ENCODE measurements around the gene RNASE2. TPM values are rescaled to one million over a fixed set of nuclear protein-coding genes. Genes with fewer than 3 reads are reported as not detected.

The RNASE2 gene
- total RNA-seq, 1 donor from 2014 or later, result not detected

GRCh38 chr14:21003788-21004346 is 48.6 kb downstream of the RNASE2 start:
- DNase-seq (ENCODE audit: low spot score), result no peak
- Mint-ChIP-seq H3K27me3 (ENCODE audit: low read depth) (no peaks in the 10 kb centered on the region), H3K36me3 (ENCODE audit: low read depth) (no peaks in the 10 kb centered on the region), H3K27ac (ENCODE audit: unreplicated experiment) (no peak overlapping the region), H3K9me3 (ENCODE audit: low read depth) (no peaks in the 10 kb centered on the region), H3K4me1 (ENCODE audit: low read depth) (peaks cover 5% of the 10 kb centered on the region), H3K4me3 (ENCODE audit: unreplicated experiment) (no peak overlapping the region)
- TF ChIP-seq, protein P1, sequence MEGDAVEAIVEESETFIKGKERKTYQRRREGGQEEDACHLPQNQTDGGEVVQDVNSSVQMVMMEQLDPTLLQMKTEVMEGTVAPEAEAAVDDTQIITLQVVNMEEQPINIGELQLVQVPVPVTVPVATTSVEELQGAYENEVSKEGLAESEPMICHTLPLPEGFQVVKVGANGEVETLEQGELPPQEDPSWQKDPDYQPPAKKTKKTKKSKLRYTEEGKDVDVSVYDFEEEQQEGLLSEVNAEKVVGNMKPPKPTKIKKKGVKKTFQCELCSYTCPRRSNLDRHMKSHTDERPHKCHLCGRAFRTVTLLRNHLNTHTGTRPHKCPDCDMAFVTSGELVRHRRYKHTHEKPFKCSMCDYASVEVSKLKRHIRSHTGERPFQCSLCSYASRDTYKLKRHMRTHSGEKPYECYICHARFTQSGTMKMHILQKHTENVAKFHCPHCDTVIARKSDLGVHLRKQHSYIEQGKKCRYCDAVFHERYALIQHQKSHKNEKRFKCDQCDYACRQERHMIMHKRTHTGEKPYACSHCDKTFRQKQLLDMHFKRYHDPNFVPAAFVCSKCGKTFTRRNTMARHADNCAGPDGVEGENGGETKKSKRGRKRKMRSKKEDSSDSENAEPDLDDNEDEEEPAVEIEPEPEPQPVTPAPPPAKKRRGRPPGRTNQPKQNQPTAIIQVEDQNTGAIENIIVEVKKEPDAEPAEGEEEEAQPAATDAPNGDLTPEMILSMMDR (IDR thresholded peaks at IDR 0.05), result no peak

Other genes starting within 250 kb of the RNASE2 start
- gene EDDM3A, start 209.6 kb upstream of the RNASE2 start, total RNA-seq, result not detected in 3 replicates
- gene EDDM3B, start 187.1 kb upstream of the RNASE2 start, total RNA-seq, result not detected in 3 replicates
- not detected in 3 replicates for gene RNASE6, start 174.2 kb upstream of the RNASE2 start, total RNA-seq
- 0.72 to 0.97 TPM in 2 of 3 replicates, not detected in the other for gene RNASE1, start 152.6 kb upstream of the RNASE2 start, total RNA-seq
- not detected in 3 replicates for gene RNASE3, start 64.1 kb upstream of the RNASE2 start, total RNA-seq
- gene METTL17, start 34.5 kb downstream of the RNASE2 start, total RNA-seq, result 34.4 to 50.1 TPM (median 41.1 TPM) in 3 replicates
- not detected in 3 replicates for gene SLC39A2, start 43.8 kb downstream of the RNASE2 start, total RNA-seq
- 5.7 to 6.9 TPM (median 6.3 TPM) in 3 replicates for gene NDRG2, start 69.6 kb downstream of the RNASE2 start, total RNA-seq
- gene TPPP2, start 74.7 kb downstream of the RNASE2 start, total RNA-seq, result not detected in 3 replicates
- gene RNASE13, start 79.3 kb downstream of the RNASE2 start, total RNA-seq, result not detected in 3 replicates
- gene RNASE7, start 86.9 kb downstream of the RNASE2 start, total RNA-seq, result not detected in 3 replicates
- not detected in 3 replicates for gene RNASE8, start 102.3 kb downstream of the RNASE2 start, total RNA-seq
- 86.1 to 144 TPM (median 90.4 TPM) in 3 replicates for gene ARHGEF40, start 114.8 kb downstream of the RNASE2 start, total RNA-seq
- 23.3 to 26.3 TPM (median 23.9 TPM) in 3 replicates for gene ZNF219, start 143.2 kb downstream of the RNASE2 start, total RNA-seq
- gene TMEM253, start 145.6 kb downstream of the RNASE2 start, total RNA-seq, result 1.1 to 1.6 TPM (median 1.2 TPM) in 3 replicates
- not detected in 3 replicates for gene OR5AU1, start 200.6 kb downstream of the RNASE2 start, total RNA-seq